Dermis blood vessel endothelial cell (primary cell): ENCODE data around the gene ARHGEF10L. TPM values are rescaled to one million over a fixed set of nuclear protein-coding genes. Genes with fewer than 3 reads are reported as not detected.
"Not testable (repeated sequence)": the region's sequence is repeated elsewhere in the genome, so short reads cannot be mapped to it uniquely, and the experiment has no call there.

Source experiments
- DNase-seq: peaks from one replicate; pipeline ENCODE4 v3.0.0; 2010
- total RNA-seq: library from RNA; depleted of rRNA; stranded (reverse); fragments of >200 nt; gene quantifications from 2 replicates; pipeline ENCODE4 v1.2.3, GENCODE V29; 2014

Gene ARHGEF10L
- total RNA-seq, 1 donor from 2014 or later = 0.85 TPM

DNA sequence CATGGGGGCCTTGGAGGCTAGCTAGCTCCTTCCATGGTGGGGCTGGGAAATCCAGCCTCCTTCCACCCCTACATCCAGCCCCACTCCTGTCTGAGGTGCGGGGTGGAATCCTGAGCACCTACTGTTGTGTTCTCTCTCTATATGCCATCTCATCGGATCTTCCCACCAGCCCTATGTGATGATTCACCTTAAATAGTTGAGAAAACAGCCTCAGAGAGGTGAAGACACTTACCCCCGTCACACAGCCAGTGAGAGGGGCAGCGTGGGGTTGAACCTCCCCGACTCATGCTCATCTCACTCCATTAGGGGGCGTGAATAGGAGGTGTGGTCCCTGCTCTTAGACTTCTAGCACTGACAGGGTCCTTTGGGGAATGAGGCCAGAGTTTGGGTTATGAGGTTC lies 184.7 kb downstream of the ARHGEF10L start:
- DNase-seq = no peak

GRCh38 chr1:17725084-17725719 lies 185.7 kb downstream of the ARHGEF10L start:
- DNase-seq = no peak

GRCh38 chr1:17725811-17726582 lies 186.5 kb downstream of the ARHGEF10L start:
- DNase-seq = no peak

GRCh38 chr1:17728123-17728712 lies 188.7 kb downstream of the ARHGEF10L start:
- no peak for DNase-seq

GRCh38 chr1:17729248-17729647 lies 189.8 kb downstream of the ARHGEF10L start:
- DNase-seq = no peak

GRCh38 chr1:17729909-17730308 lies 190.4 kb downstream of the ARHGEF10L start:
- no peak for DNase-seq

DNA sequence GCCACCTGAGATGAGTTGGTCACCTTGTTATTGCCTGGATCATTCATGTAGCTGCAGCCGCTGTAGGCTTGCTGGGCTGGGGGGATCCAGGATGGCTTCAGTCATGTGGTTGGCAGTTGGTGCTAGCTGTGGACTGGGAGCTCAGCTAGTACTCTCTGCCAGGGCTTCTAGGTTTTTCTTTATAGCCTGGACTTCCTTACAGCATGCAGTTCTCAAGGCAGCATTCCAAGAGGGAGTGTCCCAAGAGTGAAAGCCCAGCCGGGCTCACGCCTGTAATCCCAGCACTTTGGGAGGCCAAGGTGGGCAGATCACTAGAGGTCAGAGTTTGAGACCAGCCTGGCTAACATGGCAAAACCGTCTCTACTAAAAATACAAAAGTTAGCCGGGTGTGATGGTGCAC lies 192.0 kb downstream of the ARHGEF10L start:
- DNase-seq = no peak

- no peak for DNase-seq
Measured at GRCh38 chr1:17732475-17732874, 193.0 kb downstream of the ARHGEF10L start.

GRCh38 chr1:17733661-17734060 lies 194.2 kb downstream of the ARHGEF10L start:
- DNase-seq = no peak

- no peak for DNase-seq
Measured at GRCh38 chr1:17734609-17735008, 195.1 kb downstream of the ARHGEF10L start.

DNA sequence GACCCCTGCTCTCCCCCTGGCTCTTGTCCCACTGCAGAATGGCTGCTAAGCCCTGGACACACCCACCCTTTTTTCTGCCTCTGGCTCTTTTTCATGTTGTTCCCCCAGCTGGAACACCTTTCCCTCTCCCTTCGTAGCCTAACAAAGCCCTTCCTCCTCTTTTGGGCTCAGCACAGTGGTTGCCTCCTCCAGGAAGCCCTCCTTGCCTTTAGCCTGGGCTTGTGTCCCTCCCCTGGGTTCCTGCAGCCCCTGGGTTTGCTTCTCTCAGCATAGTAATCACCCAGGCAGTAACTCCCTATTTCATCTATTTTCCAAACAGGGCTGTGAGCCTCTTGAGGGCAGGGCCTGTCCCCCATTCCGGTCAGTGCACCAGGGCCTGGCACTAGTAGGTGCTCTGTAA lies 195.8 kb downstream of the ARHGEF10L start:
- no peak for DNase-seq

DNA sequence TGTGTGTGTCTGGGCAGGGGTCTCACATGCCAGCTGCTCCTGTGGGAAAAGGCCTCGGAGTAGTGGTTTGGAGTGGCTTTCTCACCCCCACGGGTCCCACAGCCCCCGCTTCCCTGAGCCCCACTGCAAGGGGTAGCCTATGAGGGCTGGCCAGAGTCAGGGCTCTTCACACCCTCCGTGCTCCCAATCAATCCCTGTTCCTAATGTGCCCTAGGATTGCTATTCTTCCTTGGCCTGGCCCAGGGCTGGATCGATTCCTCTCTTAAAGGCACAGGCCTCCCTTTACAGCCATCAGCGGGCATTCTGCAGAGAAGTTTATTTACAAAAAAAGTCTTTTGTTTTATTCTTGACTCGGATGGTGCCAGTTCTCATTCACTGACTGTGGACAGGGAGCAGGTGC lies 196.3 kb downstream of the ARHGEF10L start:
- DNase-seq = no peak

DNA sequence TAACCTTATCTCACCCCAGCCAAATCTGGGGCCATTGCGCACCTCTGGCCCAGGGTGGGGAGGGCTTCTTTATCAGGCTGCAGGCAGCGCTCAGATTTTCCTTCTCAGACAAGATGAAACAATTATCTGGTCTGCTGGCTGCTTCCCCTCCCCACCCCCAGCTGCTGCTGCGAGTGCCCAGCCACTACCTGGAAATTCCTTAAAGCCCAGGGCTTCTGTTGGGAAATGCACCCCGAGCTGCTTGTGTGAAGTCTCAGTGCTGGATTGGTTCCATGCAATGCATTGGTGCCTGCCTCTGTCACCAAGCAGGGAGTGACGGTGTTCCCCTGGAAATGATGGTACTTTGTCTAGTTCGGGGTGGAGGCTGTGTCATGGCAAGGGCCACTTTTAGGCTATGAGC lies 197.1 kb downstream of the ARHGEF10L start:
- no peak for DNase-seq

DNA sequence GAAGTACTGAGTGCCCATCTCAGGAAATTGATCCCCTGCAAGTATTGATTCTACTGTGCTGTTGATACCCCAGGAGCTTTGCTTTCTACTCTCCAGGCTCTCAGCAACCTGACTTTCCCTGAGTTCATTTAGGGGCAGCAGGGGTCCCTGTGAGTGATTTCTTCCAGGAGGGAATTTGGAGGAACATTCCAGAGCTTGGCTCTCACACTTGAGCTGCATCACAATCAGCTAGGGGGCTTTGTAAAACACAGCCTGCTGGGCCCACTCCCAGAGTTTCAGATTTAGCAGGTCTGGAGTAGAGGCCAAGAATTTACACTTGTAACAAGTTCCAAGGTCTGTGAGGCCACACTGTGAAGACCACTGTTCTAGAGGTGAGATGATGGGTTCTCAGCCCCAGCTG lies 199.6 kb downstream of the ARHGEF10L start:
- no peak for DNase-seq

DNA sequence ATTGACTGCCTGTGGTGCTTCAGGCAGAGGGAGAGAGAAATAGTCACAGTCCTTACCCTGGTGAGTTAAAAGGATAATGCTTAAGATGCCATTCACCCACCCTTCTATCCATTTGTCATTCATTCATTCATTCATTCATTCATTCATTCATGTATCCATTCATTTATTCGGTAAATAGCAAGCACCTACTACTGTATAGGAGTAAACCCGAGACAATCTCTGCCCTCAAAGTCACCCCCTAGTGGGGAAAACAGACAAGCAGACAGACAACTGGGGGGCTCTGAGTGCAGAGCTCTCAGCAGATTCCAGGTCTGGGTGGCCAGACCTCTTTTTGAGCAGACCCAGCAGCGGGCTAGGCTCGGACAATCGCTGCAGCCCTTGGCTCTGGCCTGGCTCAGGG lies 201.6 kb downstream of the ARHGEF10L start:
- DNase-seq = no peak

DNA sequence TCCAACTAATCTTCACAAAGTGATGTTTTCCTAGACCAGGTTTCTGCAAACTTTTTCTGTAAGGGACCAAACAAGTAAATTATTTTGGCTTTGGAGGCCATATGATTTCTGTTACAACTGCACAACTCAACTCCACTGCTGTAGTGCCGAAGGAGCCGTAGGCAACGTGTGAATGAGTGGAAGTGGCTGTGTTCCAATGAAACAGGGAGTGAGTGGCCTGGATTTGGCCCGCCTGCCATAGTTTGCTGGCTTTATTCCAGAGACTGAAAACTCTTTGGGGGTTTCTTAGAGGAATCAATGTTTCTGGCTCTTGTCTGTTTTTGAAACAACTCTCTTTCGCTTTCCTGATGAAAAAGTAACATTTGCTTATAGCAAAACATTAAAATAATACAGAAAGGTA lies 203.1 kb downstream of the ARHGEF10L start:
- no peak for DNase-seq

DNA sequence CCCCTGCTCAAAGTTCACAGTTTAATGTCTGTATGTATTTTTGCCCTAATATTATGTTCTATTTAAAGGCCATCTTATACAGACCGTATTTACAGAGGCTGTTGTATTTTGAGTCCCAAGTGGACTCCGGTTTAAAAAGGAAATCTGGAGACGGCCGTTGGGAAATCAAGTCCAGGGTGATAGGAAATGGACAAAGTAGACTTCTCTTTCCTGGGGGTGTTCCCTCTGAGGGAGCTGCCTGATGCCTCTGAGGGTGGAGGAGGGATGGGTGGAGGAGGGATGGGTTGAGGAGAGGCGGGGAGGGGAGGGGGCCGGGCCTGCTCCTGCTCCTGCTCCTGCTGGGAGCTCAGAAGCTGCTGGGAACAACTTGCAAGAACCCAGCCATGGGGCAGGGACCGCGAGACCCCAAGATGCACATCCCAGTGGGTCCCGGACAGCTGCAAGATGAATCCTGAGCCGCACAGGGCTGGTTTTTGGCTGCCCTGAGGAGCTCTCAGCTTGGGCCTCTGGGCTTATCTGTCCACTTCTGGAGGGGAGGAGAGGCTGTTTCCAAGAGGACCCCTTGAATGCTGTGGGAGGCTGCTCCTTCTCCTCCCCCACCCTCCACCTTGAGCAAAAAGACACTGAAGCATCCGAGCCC lies 203.6 kb downstream of the ARHGEF10L start:
- DNase-seq = no peak

- DNase-seq = no peak
Measured at GRCh38 chr1:17743925-17744324, 204.4 kb downstream of the ARHGEF10L start.

- DNase-seq = no peak
Measured at GRCh38 chr1:17744666-17745478, 205.4 kb downstream of the ARHGEF10L start.

GRCh38 chr1:17745479-17745955 lies 206.0 kb downstream of the ARHGEF10L start:
- DNase-seq = no peak

DNA sequence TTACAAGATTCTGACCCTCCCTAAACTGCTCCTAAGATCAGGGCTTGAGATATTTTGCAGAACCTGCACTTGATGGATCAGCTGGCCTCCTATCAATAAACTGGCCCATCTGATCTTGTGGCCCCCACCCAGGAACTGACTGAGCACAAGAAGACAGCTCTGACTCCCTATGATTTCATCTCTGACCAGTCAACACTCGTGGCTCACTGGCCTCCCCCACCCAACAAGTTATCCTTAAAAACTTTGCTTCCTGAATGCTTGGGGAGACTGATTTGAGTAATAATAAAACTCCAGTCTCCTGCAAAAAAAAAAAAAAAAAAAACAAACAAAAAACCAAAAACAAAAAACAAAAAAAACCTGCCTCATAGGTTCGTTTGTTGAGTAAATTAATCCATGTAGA lies 206.8 kb downstream of the ARHGEF10L start:
- not testable (repeated sequence) for DNase-seq

DNA sequence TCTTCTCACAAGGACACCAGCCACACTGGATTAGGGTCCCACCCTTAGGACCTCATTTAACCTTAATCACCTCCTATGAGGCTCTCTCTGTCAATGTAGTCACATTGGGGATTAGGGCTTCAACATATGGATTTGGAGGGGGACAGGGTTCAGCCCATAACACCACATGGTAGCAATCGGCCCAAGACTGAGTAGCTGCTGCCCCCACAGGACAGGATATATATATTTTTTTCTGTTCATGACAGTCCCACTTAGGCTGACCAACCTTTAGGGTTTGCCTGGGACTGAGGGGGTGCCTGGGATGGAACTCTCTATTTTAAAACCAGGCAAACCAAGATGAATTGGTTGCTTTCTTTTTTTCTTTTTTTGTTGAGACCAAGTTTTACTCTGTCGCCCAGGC lies 207.4 kb downstream of the ARHGEF10L start:
- DNase-seq = no peak
